Stimulated activated CD4-positive, alpha-beta T cell treated with anti-CD3 and anti-CD28 coated beads, Interleukin-2, amount 100 ng/mL, for 24 hours (primary cell): Measurements from ENCODE around the gene ARF6.
"Not testable (repeated sequence)": the region's sequence is repeated elsewhere in the genome, so short reads cannot be mapped to it uniquely, and the experiment has no call there.

Experiments
- DNase-seq, 2 donors: peaks; one replicate each; pipeline ENCODE4 v3.0.0-alpha.2; 2020

Gene ARF6

GRCh38 chr14:49879646-49880204 is 13.2 kb upstream of the ARF6 start:
- DNase-seq = peak; percentile 53 to 62

GRCh38 chr14:49880267-49881064 is 12.4 kb upstream of the ARF6 start:
- DNase-seq = peak in 1 of 2 donors; percentile 18

GRCh38 chr14:49881350-49882001 is 11.4 kb upstream of the ARF6 start:
- DNase-seq = no peak

GRCh38 chr14:49882826-49883694 is 9.8 kb upstream of the ARF6 start:
- no peak for DNase-seq

- no peak for DNase-seq
Measured at GRCh38 chr14:49886523-49886922, 6.4 kb upstream of the ARF6 start.

- no peak for DNase-seq
Measured at GRCh38 chr14:49888293-49888692, 4.6 kb upstream of the ARF6 start.

GRCh38 chr14:49892301-49892635 is 614 bp upstream of the ARF6 start:
- peak in 1 of 2 donors; percentile 59 for DNase-seq

- peak; percentile 83 to 87 for DNase-seq
Measured at GRCh38 chr14:49893309-49894213, 679 bp downstream of the ARF6 start.

- not testable (repeated sequence) for DNase-seq
Measured at GRCh38 chr14:49894214-49895107, 1.6 kb downstream of the ARF6 start.

GRCh38 chr14:49895480-49895879 is 2.6 kb downstream of the ARF6 start:
- DNase-seq = no peak

GRCh38 chr14:49896272-49896671 is 3.4 kb downstream of the ARF6 start:
- DNase-seq = not testable (repeated sequence)

- no peak for DNase-seq
Measured at GRCh38 chr14:49896966-49897365, 4.1 kb downstream of the ARF6 start.

- DNase-seq = no peak
Measured at GRCh38 chr14:49897414-49897813, 4.5 kb downstream of the ARF6 start.

- DNase-seq = no peak
Measured at GRCh38 chr14:49897965-49898364, 5.1 kb downstream of the ARF6 start.

GRCh38 chr14:49898485-49898884 is 5.6 kb downstream of the ARF6 start:
- DNase-seq = no peak

- DNase-seq = no peak
Measured at GRCh38 chr14:49900973-49901372, 8.1 kb downstream of the ARF6 start.

GRCh38 chr14:49902679-49903246 is 9.9 kb downstream of the ARF6 start:
- DNase-seq = not testable (repeated sequence)

GRCh38 chr14:49904270-49904669 is 11.4 kb downstream of the ARF6 start:
- no peak for DNase-seq

GRCh38 chr14:49905989-49906388 is 13.1 kb downstream of the ARF6 start:
- DNase-seq = no peak

GRCh38 chr14:49907186-49907585 is 14.3 kb downstream of the ARF6 start:
- DNase-seq = no peak

GRCh38 chr14:49908433-49908782 is 15.5 kb downstream of the ARF6 start:
- DNase-seq = no peak
